RPMI7951 (cell line): Measurements from ENCODE around the gene PARD3B. TPM values are rescaled to one million over a fixed set of nuclear protein-coding genes. Genes with fewer than 3 reads are reported as not detected.

ENCODE experiments used
- DNase-seq: peaks from one replicate; pipeline ENCODE4 v3.0.0-alpha.2; 2012; ENCODE audit warnings: low read depth
- total RNA-seq: library from RNA; depleted of rRNA; stranded (reverse); fragments of >200 nt; shearing (Covaris generic); gene quantifications from 2 replicates; pipeline ENCODE4 v1.2.3, GENCODE V29; 2014

The PARD3B gene
- total RNA-seq, 1 experiment from 2014 or later = 0.96 TPM

DNA sequence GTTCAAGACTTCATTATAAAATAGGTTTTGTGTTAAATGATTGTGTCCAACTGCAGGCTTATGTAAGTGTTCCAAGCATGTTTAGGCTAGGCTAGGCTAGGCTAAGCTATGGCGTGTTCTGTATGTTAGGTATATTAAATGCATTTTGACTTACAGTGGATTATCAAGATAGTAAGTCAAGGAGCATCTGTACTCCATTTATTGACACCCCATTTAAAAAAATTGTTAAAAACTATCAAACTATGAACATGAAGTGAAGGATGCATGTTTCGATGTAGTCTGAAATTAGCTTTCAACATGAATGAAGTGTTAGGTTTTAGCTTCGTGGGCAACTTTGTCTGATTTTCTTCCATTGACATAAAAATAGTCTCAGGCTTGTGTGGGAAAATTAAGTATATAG is 290.5 kb downstream of the PARD3B start:
- DNase-seq = no peak

DNA sequence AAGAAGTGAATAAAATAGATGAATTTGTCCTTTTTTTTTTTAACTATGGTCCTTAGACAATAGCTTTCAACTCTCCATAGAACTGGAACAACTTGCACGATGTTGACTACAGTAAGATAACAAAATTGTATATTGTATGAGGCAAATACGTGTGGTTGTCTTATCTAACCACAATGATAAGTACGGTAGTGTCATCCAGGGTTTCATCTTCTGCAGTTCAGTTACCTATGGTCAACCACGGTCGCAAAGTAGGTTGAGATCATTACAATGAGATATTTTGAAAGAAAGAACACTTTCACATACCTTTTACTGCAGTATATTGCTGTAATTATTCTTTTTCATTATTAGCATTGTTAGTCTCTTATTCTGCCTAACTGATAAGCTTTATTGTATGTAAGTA is 295.2 kb downstream of the PARD3B start:
- DNase-seq = no peak

DNA sequence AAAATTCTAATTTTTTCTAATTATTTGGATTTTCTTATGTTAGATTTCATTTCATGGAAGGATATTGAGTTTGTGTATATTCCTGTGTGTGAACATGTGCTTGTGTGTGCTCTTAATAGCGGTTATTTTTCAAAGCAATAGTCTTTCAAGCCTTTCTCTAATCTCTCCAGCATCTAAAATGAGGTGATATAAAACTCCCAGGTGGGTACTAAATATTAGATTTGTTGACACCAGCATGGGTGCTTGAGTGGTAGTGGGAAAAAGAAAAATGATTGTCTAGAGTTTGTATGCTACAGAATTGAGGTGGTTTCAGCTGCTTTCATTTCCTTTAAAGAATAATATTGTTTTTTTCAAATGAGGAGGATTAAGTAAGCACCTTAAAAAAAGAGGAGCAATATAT is 296.8 kb downstream of the PARD3B start:
- no peak for DNase-seq

DNA sequence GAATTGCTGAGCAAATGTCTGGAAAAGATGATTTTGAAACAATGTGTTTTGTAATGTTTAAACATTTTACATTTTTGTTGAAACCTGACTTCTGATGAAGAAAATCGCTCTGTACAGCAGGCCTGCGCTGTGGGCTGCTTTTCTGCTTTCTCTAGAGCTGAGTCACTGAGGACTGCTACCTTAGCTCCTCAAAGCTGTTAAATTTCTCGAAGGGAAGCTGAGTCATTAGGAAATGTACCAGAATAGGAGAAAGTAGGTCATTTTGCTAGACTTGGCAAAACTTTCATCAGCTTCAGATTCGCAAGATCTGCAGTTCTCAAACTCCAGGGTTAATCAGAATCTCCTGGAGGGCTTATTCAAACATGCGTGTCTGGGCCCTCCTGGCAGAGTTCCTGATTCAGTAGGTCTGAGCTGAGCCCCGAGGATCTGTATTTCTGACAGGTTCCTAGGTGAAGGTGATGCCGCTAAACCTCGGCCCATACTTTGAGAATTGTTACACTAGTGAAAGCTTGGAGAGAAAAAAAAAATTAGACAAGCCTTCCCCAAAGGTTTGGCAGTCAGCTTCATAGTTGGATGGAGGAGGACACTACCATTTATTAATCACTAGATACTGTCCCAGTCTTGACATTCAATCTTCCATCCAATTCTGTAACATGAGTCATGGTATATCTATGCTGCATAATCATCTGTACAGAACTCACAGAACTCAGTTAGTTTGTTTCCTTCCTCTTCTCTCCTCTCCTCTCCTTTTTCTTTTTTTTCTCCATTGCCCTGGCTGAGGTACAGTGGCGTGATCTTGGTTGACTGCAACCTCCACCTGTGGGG is 297.6 kb downstream of the PARD3B start:
- peak; percentile 49 for DNase-seq

DNA sequence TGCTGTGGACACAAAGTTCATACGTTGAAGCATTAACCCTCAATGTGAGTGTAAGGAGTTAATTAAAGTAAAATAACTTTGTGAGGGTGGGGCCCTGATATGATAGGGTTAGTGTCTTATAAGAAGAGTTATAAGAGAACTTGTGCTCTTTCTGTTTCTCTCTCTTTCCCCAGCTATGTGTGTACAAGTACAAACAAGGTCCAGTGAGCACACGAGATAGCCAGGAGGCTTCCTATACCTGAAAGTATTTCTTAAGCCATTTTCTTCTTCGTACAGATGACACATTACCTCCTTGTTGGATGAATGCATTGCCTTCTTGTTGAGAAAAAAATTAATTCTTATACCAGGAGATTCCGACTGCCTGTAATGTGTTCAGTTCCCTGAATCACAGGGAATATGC is 301.2 kb downstream of the PARD3B start:
- DNase-seq = no peak

DNA sequence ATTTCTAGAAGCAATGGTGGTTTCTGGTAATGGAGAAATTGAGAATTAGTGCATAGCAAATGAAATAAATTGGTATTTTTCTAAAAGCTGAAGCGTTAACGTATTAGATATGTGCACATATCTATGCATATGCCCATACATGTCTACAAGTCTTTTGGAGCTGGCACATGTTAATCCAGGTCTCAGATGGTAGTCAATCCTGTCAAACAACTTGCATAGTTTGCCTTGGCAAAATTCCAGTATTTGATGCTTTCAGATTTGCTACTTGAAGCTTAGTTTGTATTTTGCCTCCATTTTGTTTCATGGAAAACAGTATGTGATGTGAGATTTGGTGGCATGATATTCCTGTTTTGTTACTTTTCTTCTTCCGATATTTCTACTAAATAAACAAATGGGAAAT is 304.6 kb downstream of the PARD3B start:
- DNase-seq = no peak

DNA sequence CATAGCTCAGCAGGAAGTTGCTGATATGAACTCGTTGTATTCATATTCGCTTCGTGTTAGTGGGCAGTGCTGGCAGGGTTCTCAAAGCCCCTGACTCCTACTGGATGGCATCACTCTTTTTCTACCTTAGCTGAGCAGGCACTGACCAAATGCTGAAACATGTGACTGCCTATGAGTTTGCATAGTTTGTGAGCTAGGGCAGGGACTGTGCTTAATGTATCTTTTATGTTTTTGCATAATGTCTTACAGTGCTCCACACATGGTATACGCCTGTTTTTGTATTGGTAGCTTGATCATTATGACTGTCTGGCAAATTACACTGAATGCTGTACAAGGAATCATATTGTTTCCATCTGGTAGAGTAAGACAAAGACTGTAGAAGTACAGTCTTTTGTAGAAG is 305.3 kb downstream of the PARD3B start:
- no peak for DNase-seq

DNA sequence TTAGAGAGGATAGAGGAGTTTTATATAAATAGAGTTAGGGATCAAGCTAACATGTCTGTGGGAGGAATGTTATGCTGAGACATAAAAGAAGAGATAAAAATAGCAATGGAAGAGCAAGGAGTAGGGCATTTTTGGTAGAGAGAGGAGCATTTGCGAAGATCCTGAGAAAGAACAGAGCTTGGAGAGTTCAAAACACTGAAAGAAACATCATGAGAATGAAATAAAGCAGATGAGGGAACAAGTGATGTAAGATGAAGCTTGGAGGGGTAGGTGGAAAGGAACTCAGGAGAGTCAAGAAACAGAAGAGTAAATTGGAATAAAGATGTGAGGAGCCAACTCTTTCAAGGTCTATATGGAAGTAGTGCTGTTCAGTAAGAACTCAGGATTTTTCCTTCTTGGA is 308.6 kb downstream of the PARD3B start:
- no peak for DNase-seq

DNA sequence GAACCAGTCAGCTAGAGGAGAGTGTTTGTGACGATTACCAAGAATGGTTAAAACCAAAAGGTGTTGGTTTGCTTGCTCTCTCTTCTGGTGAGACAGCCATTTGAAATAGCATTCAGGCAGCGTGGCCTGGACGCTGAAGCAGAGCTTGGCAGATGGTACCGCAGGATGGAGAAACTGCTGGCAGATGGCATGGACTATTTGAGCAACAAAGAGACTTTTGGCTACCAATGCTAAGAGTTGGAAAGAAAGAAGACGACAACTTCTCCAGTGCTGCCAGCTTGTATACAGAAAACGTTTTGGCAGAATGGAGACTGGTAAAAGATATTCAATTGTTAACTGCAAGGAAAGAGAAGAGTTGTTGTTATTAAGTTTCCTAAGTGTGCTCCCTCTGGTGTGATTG is 315.0 kb downstream of the PARD3B start:
- DNase-seq = no peak

DNA sequence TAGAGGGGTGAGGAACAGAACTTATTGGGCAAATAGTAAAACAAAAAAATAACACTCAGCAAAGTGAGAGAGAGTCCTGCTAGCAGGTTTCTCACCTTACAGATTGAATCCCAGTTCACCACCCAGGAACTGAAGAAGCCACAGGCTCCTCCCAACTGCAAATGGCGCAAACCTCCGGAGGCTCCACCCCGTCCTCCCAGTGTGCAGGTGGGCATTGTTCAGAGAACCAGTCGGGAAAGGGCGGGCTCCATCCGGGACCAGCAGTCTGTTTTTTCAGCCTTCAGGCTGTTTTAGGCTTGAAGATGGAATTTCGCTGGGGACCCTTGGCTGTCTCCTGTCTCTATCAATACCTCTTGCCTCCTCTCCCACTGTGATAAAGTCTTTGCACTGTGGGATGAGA is 317.5 kb downstream of the PARD3B start:
- DNase-seq = no peak

DNA sequence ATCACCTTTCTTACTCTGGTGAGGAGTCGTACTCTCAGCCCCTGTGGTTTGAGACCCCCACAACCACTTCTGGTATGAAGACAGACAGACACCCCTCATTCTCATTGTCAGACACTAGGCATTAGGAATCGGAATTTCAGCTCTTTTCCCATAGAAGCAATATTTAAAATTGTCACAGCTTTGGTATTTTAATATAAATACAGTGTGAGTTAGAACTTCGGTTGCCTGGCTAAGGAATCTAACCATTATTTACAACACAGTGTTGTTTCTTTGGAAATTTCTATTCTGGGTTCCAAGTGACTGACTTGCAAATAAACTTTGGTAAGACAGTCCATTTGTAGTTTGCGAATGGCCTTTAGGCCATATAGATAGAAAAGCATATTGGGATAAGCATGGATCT is 318.1 kb downstream of the PARD3B start:
- no peak for DNase-seq

DNA sequence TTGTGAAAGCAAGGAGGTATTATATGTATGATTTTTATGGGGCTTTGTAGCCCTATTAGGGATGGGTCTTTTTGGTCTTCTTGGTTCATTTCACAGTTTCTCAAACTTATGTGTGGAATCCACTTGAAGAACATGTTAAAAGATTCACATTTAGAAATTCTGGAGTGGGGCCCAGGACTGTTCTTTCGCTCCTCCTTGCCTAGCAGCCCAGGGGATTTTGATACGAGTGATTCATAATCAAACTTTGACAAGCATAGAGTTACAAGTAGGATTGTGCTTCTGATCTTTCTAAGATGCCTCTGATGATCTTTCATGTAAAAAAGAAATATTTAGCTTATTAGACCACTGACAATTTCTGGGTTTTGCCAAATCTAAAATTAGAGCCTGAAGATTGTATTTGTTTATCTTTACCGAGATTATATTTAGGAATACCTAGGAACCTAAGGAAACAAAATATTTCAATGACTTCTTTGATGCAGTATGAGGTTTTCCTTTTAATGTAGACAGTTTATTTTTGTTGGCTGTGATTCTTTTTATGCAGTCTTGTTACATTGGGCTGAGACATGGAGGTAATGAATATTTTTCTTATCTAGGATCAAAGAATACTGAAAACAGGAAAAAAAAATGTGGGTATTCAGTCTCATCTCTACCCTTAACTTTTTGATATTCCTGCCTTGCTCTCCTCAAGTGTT is 324.0 kb downstream of the PARD3B start:
- DNase-seq = no peak

DNA sequence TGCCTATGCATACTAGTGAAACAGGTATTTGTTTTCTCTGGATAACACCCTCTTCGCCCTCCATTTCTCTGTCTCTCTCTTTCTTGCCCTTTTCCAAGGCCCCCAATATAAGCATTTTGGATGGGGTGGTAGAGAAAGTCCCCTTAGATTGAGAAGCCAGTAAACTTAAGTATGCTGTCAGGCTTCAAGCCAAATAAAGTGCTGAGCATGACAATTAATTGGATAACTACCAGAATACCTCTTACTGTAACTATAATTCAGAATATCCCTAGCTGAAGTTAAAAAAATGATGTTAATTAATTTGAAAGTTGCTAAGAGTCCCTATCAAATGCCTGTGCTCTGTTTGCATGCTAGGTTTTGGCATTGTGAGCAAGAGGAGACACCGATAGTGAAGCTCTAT is 324.8 kb downstream of the PARD3B start:
- no peak for DNase-seq

DNA sequence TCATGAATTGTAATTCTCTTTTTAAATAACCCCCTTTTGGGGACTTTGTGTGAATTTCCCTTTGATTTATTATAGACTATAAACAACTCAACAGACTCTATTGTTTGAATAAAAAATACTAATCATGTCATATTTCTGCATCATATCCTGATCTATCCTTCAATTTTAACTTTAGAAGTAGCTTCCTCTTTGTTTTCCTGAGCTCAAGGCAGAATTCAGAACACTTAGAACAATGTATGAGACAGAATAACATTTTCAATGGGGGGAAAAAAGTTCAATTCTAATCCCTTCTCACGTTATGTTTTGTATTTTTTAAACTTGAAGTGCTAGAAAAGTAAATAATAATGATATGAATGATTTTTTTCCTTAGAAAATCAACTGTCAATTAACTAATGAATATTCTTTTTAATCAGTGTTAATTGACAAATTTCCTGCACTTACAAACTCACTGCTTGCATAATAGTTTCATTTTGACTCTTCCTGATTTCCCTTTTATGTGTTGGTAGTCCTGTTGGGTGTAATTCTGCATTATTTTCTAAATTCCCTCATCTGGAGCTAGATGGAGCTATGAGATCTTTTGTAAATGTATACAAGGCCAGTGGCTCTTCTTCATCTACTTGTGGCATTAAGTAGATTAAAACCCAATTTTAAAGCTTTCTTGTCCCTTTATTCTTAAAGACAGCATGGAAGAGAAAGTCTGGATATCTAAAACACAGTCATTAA is 326.1 kb downstream of the PARD3B start:
- peak; percentile 15 for DNase-seq

DNA sequence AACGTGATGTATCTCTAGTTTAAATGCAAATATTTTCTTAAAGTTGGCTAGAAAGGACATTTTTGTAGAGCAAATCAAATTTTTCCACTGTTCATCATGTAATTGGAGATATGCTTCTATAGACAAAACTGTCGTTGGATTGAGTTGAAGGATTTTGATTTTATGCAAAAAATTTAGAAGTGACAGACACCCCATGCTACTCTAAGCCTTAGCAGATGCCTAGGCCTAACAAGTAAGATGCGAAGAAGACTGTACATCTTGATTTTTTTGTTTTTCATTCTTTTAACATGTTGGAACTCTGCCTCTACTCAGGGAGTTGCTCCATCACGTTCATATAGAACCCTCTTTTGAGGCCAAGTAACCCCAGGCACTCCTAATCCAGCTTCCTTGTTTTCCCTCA is 331.0 kb downstream of the PARD3B start:
- DNase-seq = no peak

DNA sequence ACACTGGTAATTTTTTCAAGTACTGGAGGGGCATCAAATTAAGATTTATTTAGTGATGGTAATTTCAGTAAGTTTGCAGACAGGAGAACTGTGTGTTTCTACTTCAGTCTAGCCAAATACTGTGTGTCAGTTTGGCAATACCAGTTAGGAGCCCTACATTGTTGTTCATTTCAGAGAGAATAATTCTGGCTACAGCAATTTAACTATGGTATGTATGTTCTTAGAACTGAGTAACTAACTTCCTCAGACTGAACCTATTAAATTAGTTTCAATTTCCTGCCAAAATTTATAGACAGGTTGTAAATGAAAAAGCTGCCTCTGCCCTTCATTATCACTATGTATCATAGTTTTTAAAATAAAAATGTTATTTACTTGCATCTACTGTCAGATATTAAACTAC is 332.4 kb downstream of the PARD3B start:
- no peak for DNase-seq

DNA sequence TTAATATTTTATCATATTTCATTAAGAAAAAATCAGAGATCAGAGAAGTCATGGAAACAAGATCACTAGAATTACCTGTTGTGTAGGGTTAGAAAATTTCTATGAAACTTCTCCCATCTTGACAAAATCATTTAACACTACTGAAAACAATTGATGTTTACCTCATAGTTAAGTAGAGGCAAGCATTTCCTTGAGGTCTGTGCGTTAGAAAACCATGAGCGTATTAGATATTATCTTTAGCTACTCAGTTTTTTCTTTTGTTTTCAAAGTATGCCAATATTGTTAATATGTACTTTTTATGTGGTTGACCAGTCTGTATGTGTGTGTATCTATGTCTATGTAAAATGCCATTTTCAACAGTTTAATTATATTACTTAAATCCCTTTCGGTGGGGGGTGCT is 335.7 kb downstream of the PARD3B start:
- no peak for DNase-seq

DNA sequence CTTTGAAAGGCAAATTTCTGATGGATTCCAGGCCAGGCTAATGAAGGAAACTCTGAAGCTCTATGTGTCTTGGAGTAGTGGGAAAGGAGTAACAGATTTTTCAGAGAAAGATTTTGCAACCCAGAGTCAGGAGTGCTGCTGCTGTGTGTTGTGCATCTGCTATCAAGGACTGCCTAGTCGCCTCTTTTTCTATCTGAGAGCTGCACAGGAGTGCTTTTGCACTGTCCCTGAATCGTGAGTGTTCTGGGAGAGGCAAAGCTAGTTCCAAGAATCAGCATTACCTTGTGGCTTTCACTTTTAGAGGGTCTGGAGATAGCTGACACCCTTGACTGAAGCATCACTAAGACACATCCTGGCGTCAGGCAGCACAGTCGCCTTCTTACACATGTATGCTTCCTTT is 336.4 kb downstream of the PARD3B start:
- no peak for DNase-seq

DNA sequence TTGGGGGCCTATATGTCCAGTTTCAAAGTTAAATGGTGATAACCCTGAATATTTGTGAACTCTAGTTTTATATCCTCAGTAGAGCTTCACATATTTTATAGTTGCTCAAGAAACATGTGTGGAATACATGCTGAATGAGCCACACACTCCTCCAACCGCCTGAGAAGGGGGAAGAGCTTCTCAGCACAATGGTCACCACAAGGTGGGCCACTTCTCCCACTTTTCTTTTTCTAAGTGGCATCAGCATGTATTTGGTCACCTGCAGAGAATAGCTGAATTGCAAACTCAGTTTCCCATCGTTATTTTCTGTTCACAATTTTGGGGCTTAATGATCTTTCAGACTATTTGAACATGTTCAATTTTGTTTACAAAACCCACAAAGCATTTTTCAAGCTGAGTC is 340.5 kb downstream of the PARD3B start:
- no peak for DNase-seq

DNA sequence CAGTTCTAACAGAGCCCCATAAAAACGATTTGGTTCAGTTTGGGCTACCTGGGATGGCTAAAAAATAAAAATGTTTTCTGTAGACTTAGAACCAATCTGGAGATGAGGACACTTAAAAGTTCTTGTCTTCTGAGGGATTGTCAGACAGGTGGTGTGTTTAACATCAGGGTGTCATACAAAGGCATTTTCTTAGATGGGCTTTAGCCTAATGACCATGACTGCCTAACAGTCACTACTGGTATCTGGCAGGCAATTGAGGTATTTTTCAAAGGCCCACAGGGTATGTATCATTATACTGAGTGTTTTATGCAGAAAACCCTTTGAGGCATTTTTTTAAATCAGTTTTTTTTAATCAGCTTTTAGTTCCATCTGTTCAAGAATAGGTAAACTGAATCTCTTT is 341.4 kb downstream of the PARD3B start:
- DNase-seq = no peak

DNA sequence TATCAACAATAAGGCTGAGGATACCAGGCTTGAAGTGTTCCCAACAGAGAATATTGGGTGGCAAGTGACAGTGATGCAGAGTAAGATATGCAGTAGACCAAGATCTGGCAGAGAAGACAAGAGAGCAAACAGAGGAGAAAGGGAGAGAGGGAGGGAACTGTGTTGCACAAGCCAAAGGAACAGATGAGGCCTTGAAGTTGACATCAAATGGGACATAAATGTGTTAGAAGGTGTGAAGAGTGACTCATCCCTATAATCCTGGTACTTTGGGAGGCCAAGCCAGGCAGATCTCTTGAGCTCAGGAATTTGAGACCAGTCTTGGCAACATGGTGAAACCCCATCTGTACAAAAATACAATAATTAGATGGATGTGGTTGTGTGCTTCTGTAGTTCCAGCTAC is 342.9 kb downstream of the PARD3B start:
- DNase-seq = no peak

DNA sequence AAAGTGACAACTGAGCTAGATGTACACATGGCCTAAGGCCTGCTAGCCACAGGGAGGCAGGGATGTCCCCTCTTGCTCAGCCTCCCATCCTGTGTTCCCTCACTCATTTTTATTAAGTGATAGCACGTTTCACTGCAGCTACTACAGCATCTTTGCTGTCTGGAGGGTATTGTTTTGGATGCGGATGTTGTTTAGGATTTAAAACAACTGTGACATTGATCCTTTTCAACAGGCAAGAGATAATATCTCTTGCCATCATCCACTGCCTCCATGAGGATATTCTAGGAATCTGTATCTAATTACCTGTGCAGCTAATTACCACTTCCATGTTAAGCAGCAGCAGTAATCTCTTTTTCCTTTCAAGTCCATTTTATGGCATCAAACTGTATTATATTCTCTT is 345.4 kb downstream of the PARD3B start:
- DNase-seq = no peak

DNA sequence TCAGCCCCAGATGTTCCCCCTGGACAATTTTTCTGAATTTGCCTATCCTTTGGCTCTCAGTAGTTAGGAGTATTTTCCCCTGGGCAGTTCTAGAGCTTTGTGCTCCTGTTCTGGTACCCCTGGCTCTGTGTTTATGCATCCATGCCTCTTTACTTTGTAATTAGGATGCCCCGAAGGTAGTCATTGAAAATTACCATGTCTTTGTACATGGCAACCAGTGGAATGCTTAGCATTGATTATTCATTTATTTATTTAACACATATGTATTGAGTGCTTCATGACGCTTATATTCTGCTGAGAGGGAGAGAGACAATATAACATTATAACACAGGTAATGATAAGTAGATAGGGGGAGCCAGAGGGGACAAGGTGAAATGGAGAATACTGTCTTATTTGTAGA is 346.5 kb downstream of the PARD3B start:
- no peak for DNase-seq
